T-helper 22 cell (primary cell): ENCODE data around the gene DMAP1.

Source experiments
- DNase-seq: peaks from one replicate; pipeline ENCODE4 v3.0.0-alpha.2; 2020; ENCODE audit warnings: low read depth

The DMAP1 gene

DNA sequence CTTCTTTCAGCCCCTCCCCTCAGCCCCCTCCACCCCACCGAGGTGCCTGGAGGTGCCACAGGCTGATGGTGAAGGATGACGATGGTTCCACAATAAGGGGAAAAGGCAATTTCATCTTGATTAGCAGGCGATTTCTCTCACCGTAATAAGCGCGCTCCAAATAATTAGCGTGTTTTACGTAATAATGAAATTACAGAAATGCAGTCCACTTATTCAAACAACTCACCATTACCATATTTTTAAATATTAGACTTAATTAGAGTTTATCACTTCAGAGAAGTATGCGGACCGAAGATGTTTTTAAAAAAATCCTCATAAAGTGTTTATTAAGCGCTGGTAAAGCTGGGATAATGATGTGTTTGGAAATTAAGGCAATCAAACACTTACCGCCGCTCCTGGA lies 14.9 kb downstream of the DMAP1 start:
- DNase-seq, result no peak

DNA sequence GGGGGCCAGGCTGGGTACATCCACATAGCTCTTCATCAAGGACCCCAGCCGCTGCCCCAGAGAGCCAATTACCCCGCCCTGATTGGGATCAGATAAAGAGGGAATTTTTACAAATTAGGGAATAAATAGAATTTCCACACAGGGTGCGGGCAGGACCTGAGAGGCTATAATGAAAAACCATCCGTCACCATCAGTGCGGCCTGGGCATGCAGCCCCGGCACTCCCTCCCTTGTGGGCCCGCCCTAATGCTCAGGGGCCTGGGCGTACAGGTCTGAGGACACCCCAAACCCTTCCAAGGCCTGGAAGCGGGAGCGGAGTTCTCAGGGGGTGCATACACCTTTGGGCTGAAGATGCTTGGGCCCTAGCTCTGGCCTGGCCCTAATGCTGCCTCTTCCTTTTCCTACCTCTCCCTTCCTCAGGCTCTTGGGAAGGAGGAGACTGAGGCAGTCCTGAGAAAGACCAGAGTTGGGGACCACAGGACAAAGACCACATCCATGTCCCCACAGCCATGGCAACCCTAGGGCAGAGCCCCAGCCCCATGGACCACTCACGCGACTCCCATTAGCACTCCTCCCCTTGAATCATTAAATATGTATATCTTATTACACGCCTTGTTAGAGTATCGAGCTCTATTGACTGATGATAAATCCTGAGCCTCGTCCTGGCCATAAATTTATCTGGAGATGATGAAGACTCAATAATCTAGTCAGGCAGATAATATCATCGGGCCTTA lies 16.3 kb downstream of the DMAP1 start:
- no peak for DNase-seq

DNA sequence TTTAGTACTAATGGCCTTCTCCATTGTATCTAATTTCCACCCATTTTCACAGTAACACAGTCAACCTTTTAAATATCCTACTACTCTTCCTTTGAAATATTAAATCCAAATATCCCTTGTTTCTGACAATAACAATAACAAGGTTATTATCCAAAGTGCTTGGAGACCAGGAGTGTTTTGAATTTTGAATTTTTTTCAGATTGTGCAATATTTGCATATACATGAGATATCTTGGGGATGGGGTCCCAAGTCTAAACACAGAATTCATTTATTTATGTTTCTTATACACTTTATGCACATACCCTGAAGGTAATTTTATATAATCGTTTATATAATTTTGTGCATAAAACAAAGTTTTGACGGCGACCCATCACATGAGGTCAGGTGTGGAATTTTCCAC lies 17.5 kb downstream of the DMAP1 start:
- DNase-seq, result no peak

DNA sequence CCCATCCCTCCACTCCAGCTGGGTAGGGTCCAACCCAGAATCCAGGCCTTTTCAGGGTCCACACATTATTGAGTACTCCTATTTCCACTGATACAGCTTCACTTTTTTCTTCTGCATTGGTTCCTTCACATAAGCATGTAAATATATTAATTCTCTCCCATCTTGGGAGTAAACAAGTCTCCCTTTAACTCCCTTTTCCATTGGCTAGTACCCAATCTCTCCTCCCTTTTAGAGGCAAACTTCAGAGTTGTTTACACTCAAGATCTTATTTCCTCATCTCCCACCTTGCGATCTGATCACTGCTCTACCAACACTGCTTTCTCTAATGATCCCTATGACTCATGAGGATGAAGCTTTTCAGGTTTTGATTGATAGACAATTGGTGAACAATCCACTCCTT lies 20.3 kb downstream of the DMAP1 start:
- DNase-seq, result no peak

DNA sequence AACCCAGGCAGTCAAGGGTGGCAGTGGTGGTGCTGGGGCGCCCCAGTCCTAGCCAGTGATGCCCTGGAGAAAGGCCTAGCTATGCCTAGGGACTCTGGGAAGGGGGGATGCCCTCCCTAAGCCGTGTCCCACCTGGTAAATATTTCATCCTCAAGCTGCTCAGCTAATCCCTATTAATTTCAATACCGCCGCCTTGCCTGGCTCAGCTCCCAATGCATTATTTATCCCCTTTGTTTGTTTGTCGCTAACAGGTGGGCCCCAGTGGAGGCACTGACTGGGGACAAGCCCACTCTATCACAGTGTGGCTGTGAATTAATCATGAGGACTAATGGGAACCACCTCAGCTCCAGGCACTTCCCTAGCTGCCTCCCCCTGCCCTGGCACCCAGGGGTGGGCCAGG lies 22.5 kb downstream of the DMAP1 start:
- DNase-seq, result no peak

DNA sequence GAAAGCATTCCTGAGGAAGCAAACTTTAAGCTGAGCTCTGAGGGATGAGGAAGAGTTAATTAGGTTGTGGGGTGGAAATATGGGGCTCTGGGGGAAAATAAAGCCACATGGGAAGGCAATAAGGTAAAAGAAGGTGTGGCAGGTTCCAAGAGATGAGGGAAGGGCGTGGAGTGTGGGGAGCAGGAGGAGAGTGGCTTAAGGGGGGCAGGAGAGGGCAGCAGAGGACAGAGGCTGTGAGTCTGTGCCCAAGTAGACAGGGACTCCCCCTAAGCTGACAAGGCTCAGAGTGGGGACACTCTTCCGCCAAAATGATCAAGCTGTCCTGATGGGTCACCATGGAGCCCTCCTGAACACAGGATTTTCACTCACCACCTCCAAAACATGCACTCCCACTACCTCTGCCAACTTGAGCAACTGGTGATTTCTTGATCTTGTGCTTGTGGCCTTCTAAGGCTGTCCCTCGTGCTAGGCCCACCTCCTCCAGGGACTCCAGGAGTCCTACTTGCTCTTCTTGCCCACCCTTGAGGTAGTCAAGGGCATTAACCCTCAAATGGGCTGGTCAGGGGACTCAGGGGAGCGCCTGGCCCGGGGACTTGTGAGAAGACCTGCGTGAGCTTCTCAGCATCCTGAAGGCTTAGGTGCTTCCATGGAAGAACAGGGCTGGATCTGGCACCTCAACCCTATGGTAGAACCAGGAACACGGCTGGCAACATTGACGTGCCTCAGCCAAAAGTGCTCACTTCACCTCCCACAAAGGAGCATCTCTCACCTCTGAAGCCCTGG lies 23.4 kb downstream of the DMAP1 start:
- DNase-seq, result no peak

DNA sequence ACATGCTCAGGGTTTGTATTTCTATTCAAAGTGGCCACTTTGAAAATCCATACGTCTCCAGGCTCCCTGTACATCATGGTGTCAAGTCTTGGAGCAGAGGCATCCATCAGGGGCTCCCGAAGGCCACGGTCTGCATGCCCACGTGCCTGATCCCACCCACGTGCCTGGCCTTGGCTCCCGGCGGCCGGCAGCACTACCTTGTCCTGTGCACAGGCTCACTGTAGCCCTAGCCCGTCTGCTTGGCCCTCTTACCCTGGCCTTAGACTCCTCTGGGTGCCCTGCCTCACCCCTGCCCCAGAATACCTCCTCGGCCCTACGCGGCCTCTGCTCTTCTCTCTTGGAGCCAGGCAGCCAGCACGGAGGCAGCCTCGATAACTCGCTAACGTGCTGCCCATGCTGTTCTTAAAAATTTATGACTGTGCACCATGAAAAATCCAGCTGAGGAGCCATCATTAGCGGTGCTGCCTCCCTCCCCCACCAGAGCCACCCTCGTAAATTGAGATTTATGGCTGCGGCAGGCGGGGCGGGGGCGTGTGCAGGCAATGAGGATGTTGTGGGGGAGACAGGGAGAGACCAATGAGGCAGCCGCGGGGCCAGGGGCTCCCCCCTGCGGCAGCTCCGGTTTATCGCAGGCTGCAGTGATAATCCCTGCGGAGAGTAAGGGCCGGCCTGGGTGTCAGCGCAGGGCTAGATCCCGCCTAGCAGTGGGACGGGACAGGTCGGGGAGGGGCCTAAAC lies 24.6 kb downstream of the DMAP1 start:
- no peak for DNase-seq

DNA sequence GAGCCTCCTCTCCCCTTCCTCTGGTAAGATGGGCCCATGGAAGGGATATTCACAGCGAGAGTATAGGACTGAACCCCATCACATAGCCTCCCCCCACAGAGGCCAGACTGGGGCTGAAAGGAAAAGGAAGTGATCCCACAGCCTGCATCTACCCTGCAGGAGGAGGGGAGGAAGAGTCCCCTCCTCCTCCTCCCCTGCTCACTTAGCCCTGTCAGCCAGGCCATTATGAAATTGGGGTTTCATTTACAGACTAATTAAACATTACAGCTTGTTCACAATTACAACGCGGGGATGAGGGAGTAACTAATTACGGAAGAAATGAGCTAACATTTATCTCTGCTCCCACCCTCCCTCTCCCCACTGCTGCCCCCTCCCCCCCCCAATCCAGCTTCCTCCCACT lies 25.4 kb downstream of the DMAP1 start:
- no peak for DNase-seq

DNA sequence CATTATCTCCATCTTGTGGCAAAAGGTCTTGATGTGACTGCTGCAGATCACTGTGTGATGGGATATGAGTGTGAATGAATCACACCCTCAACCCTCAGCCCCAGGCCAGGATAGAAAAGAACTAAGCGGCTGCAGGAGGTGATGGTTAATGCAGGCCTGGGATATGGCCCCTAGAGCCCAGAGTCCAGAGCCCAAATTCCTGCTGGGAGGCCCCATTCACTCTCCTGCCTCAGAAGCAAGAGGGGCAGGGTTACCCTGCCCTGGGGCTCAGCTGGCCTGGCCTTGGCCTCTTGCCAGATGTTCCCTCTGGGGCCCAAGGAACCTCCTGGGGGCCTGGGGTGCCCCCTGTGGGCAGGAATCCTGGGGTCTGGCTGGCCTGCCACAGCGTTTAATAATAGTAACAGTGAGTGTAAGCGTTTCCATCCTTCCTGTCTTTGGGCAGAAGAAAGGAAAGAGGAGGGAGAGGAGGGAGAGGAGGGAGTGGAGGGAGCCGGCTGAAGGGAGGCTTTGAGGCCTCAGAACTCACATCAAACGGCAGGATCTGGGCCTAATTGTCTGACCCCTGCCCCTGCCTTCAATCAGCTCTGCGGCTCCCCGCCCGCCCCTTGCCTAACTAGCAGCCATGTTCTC lies 26.2 kb downstream of the DMAP1 start:
- no peak for DNase-seq

DNA sequence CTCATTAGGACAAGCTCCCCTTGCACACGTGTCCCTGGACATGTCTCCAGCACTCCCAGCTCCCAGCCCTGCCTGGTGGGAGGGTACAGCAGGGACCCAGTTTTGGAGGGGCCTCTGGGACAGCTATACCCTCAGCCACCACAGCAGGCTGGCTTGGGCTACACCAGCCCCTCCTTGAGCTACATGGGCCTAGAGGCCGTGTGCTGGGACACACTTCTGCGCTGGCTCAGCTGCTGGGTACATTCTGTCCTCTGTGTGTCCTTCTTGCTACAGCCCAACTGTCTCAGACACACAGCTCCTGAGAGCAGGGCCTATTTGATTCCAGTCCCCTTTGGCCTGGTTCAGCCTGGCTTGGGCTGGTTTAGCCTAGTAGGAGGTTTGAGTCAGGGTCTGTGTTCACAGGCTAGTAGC lies 26.7 kb downstream of the DMAP1 start:
- no peak for DNase-seq

DNA sequence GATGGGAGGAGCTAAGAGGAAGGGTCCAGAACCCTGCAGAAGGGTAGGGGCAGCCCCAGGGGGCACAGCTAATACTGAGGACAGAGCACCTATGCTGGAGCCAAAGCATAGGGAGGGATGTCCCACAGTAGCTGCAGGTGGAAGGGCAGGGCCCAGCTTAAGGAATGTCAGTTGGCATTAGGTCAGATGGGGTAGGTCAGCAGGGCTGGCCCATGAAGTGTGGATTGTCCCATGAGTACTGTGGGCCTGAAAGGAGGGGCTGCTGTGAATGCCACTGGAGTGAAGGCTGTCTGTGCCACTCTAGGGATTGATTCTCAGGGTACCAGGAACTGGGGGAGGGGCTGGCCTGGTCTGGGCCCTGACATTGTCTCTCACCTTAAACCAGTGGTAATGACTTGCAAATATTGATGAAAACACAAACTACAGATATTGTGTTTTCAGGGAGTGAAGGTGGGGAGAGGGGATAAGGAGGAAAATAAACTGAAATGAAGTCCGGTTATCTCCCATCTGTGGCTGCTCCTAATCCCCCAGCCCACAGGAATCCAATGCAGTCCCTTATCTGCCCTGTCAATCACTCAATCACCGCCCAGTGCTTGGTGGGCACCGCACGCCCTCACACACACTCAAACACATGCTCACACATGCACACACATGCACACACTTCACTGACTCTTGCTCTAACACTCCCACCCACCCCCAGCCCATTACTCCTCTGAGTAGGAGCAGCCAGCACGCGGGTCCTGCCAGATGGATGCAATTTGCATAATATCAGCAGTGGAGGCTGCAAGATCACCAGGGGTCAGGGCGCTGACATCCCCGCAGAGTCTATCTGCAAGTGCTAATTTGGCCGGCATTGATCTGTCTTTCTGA lies 27.8 kb downstream of the DMAP1 start:
- DNase-seq, result no peak

DNA sequence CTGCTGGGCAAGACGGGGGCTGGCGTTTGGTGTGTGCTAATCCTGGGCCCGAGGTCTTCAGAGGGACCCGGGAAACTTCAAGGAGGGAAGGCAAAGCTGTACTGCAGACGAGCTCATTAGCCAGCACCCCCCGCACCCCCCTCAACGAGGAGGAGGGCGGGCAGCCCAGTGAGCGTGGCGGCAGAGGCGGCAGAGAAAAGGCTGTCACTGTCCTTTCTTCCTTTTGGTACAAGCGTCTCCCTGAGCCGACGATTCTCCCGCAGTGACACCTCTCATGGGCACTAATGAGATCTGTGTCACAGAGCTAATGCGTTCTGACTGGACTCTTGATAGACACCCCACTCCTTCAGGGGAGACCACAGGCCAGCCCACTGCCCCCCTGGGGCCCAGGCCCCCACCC lies 29.5 kb downstream of the DMAP1 start:
- DNase-seq, result no peak

DNA sequence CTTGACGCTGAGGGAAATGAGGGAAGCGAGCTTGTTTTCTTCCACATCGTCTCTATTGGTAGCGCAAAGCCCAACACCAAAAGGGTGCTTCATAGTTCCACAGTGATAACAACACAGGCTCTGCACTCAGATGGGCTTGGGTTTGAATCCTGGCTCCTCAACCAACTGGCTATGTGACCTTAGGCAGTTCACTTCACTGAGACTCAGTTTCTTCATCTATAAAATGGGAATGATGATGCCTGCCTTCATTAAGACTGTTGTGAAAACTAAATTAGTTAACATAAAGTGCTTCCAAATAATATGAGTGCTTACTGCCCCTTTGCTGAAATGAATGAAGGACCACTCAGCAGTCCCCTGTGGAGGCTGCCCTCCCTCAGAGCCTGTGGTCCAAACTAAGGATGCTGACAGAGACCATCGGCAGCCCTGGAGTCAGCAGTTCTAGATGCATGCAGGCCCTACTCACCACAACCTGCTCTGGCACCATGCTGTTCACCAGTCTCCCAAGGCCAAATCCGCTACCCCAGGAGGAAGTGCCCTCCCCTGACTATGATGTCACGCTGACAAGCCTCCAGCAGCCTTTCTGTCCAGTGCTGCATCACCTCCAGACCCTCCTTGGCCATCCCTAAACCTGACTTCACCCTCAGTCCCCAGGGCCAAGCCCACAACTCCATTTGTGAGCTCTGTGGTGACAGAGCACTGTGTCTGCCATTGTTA lies 30.7 kb downstream of the DMAP1 start:
- no peak for DNase-seq

DNA sequence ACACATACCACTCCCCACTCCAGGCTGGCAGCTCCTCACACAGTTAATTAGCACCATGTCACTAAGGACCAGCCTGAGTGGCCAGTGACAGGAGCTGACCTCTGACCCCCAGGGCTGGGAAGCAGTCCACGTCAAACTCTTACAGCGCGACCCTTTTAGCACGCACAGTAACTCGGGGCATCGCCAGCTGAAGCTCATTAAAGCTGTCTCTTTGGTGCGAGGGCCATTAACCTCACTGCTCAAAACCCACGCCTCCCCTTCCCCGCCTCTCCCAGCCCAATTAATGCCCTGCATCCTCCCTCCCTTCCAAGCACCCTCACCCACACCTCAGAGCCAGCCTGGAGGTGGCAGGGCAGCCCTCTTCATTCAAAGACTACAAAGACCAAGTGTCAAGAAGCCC lies 31.7 kb downstream of the DMAP1 start:
- no peak for DNase-seq

DNA sequence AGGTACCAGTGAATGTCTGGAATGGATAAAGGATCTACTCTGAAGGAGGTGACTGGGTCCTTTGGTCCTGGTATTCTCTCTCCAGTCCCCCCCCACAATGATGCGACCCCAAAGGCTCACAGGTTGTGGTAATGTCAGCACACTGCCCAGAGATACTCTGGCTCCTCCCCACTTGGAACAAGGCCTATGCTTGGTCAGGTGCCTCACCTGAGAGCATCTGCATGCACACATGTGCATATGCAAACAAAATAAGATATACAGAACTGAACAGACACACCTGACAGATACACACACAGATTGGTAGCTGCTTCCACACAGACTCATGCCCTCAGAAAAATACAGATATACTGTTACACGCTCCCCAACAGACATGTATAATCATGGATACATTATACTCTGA lies 33.5 kb downstream of the DMAP1 start:
- DNase-seq, result no peak

DNA sequence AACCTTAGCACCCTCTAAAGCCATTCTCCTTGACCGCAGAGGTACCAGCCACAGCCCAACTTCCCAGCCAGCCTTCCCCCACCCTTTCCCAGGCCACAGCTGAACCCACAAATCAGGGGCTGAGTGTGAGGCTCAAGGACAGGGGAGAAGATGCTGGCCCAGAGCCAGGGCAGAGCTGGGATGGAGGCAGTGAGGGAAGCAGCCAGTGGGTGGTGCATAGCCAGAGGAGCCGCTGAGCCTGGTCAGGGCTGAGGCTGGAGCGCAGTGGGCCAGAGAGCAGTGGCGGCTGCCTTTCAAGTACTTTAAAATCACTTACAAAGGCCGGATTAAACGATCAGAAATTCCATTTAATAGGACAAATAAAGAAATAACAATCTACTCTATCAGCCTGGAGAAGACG lies 36.3 kb downstream of the DMAP1 start:
- DNase-seq, result no peak

DNA sequence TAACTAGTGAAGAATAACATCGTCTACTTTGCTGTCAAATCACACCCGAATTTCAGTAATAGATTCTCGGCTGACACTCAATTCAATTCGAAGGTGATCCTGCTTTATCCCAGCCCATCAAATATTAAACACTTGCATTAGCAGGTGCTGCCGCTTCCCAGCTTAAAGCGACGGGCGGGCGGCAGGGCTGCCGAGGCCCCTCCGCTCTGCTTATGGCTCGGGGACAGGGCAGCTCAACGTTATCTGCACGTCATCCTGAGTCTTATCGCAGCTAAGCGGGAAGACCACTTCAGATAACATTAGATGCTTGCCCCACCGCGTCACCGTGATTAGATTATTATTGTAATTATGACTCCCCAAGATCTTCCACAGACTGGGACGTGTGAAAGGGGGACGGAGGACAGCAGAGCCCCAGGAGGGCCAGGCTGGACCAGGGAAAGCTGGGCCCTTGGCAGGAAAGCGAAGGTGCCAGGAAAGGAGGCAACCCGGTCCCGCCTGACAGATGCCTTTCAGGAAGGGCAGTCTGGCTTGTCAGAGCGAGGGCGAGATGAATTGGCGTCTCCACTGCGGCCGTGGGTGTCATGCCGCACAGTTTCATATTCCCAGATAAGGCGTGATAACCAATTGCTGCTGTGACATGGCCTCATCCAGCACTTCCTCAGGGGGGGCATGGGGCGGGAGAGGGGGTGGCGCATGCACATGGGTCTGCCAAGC lies 37.0 kb downstream of the DMAP1 start:
- DNase-seq, result no peak

DNA sequence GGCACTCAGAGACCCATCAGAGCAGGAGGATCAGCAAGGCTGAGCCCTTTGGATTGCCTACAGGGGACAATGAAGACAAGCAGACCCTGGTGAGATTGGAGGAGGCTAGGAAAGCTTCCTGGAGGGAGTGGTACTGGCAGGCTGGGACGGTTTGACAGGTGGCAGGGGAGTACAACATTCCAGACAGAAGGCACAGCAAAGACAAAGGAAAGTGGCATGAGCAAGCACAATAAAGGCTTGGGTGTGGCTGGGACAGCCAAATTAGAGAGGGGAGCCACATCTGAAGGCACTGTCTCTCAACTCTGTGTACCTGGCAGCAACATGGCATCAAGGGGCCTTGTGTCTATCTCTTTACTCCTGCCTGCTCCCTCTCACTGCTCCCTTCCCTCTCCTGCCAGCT lies 38.2 kb downstream of the DMAP1 start:
- no peak for DNase-seq

DNA sequence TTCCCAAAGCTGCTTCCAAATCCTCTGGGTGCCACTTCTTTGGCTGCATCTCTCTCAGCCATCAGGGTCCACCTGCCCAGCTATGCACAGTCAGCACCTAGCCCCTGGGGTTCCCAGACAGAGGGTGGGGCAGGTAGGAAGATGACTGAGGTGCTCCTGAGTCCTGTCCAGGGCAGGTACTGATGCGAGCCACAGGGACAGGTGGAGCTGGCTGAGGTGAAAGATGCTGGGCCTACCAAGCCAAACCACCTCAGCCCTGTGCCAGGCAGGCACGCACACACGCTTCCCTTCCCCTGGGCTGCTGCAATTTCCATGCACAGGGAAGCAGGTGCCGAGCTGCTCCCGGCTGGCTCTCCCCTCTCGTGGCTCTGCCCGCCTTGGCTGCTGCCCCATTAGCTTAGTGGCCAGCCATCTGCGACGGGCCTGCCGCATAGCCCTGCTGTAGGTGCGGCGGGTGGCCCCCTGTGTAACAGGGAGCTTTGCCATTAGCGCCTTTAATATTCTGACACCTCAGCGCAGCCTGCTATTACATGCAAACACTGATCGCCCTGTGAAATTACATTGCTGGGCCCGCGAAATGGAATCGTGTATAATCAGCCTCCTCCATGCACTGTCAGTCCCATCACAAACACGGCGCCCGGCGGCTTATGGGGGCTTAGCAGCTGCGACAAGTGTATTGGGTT lies 38.9 kb downstream of the DMAP1 start:
- no peak for DNase-seq
